Psoas muscle (tissue), 8 donors: ENCODE measurements around the gene MYBL2. TPM values are rescaled to one million over a fixed set of nuclear protein-coding genes. Genes with fewer than 3 reads are reported as not detected.

Experiments used
- ATAC-seq, 4 donors: fragments of 200-7000 bp; cut with Tn5 transposase; one replicate each; pipeline ENCODE4 v1.9.1; 2020; ENCODE audit warnings: moderate library complexity in 3 of 4, mild to moderate bottlenecking in 2 of 4
- DNase-seq, 2 donors: peaks; one replicate each; pipeline ENCODE4 v3.0.0-alpha.2; 2020
- H3K27ac ChIP-seq: fragments of 200-600 bp; one replicate; pipeline ENCODE4 v1.8.0; 2022
- H3K27me3 ChIP-seq, 3 donors: fragments of 200-600 bp in 1 of 3; one replicate each; pipeline versions ENCODE4 v1.6.1 to v1.8.0; 2013 to 2022; ENCODE audit warnings: low read length in 2 of 3, mild to moderate bottlenecking in 2 of 3, moderate library complexity in 1 of 3; ENCODE audit not compliant: insufficient read depth in 3 of 3
- H3K36me3 ChIP-seq, 2 donors: fragments of 200-600 bp in 1 of 2; one replicate each; pipeline versions ENCODE4 v1.6.1 to v1.8.0; 2013 to 2022; ENCODE audit warnings: low read depth in 1 of 2, mild to moderate bottlenecking in 1 of 2, moderate library complexity in 1 of 2; ENCODE audit not compliant: insufficient read depth in 1 of 2
- H3K4me1 ChIP-seq: fragments of 200-600 bp; one replicate; pipeline ENCODE4 v1.8.0; 2022
- H3K4me3 ChIP-seq: fragments of 200-600 bp; one replicate; pipeline ENCODE4 v1.8.0; 2022; ENCODE audit warnings: mild to moderate bottlenecking
- H3K9me3 ChIP-seq: fragments of 200-600 bp; one replicate; pipeline ENCODE4 v1.8.0; 2022
- WGBS, 3 donors: extraction: QIAGEN DNeasy Blood & Tissue Kit; methylation state at CpG; one replicate each; pipeline versions ENCODE4 v1.1.6 to v1.1.7; 2013; 5-methylcytosine and 5-hydroxymethylcytosine counted together
- intact Hi-C, 2 donors: fragments of 100-400 bp; cut with DNase I; formaldehyde crosslinking; loops; one replicate each; pipeline versions ENCODE4 v1.11.0 to v1.14.2; 2022
- polyA plus RNA-seq, 3 donors: library from polyadenylated mRNA; stranded (reverse); fragments of 200-250 nt; gene quantifications; one replicate each; pipeline ENCODE4 v1.2.3, GENCODE V29; 2013
- total RNA-seq, 4 donors: library from RNA; stranded (reverse); fragmentation: NEBNext Ultra II Directional in 2 of 4; extraction: Animal tissue kit (Norgen Biotek cat#: 25700) in 2 of 4; gene quantifications; one replicate each; pipeline versions ENCODE4 v1.2.1 to v1.2.4, GENCODE V29; 2021 to 2023
- TF ChIP-seq, protein P1 (sequence below): fragments of 200-600 bp; IDR thresholded peaks from one replicate; pipeline ENCODE4 v1.8.0; 2022; ENCODE audit warnings: antibody characterized with exemption
- donor health status: healthy with polysubstance abuse.
- donor health status: DM: no; HTN: no; CAD: no; lungs with moderate emphysema.
- donor health status: Bipolar disorder and iron deficiency.
- donor health status: healthy.
- donor health status: DM: yes; HTN: yes; CAD: no.
- donor health status: DM: no; HTN: no; CAD: no.
- donor health status: DM: no; HTN: no; CAD: no.
- donor health status: DM: yes; HTN: yes; CAD: no.

MYBL2 gene
- total and polyA plus RNA-seq, 7 donors: 0.05 to 0.17 (median 0.10) TPM; not detected in 4

DNA sequence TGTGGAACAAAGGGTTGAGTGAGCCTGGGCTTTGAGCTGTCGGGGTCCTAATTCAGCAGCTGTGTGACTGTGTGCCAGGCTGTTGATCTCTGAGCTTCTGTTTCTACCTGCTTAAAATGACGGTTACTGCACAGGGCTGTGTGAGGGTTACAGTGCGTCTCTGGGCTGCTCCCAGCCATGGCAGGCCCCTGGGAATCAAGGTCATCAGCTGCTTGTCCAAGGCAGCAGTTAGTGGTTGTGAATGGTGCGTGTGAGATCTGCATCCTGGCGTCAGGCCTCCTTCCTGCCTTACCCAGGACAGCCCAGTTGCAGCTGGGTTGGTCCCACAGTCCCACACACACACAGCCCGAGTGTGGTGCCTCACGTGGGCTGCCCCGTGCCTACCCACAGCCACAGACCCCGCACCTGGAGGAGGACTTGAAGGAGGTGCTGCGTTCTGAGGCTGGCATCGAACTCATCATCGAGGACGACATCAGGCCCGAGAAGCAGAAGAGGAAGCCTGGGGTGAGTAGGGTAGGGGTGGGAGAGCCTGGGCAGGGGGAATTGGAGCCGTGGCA, 44.3 kb downstream of the MYBL2 start:
- DNase-seq (no peak), ATAC-seq (no peak)
- H3K4me1 ChIP-seq: no peaks in the 10 kb centered on the region
- TF ChIP-seq, protein P1, sequence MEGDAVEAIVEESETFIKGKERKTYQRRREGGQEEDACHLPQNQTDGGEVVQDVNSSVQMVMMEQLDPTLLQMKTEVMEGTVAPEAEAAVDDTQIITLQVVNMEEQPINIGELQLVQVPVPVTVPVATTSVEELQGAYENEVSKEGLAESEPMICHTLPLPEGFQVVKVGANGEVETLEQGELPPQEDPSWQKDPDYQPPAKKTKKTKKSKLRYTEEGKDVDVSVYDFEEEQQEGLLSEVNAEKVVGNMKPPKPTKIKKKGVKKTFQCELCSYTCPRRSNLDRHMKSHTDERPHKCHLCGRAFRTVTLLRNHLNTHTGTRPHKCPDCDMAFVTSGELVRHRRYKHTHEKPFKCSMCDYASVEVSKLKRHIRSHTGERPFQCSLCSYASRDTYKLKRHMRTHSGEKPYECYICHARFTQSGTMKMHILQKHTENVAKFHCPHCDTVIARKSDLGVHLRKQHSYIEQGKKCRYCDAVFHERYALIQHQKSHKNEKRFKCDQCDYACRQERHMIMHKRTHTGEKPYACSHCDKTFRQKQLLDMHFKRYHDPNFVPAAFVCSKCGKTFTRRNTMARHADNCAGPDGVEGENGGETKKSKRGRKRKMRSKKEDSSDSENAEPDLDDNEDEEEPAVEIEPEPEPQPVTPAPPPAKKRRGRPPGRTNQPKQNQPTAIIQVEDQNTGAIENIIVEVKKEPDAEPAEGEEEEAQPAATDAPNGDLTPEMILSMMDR: no peak
- WGBS, 3 donors: 89 to 93% (median 91%) methylated on average over 15 of the region's 15 CpGs
- H3K27me3 ChIP-seq: no peaks in the 10 kb centered on the region
- no peak overlapping the region for H3K27ac ChIP-seq
- no peaks in the 10 kb centered on the region for H3K9me3 ChIP-seq
- intact Hi-C loops: no loop called here
- no peaks in the 10 kb centered on the region for H3K36me3 ChIP-seq
- H3K4me3 ChIP-seq: no peak overlapping the region

DNA sequence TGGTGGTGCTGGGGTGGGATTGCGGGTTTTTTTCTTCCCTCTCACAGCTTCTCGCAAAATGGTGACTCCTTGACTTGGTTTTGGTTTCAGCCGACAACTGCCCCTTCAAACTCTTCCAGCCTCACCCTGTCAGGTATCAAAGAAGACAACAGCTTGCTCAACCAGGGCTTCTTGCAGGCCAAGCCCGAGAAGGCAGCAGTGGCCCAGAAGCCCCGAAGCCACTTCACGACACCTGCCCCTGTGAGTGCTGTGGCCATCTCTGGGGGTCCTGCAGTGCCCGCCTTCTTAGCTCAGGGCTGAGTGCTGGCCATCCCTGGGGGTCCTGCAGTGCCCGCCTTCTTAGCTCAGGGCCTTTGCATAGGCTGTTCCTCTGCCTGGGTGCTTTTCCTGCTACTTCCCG, 48.1 kb downstream of the MYBL2 start:
- Histone ChIP-seq H3K36me3 (no peaks in the 10 kb centered on the region), H3K27me3 (peaks cover 0 to 2% (median 0%) of the 10 kb centered on the region in 3 donors), H3K27ac (no peak overlapping the region), H3K4me3 (no peak overlapping the region), H3K9me3 (no peaks in the 10 kb centered on the region), H3K4me1 (no peaks in the 10 kb centered on the region)
- intact Hi-C loops: no loop called here
- 98% methylated on average over 9 of the region's 9 CpGs for WGBS, 3 donors
- DNase-seq (no peak), ATAC-seq (no peak)
- TF ChIP-seq, protein P1: no peak

DNA sequence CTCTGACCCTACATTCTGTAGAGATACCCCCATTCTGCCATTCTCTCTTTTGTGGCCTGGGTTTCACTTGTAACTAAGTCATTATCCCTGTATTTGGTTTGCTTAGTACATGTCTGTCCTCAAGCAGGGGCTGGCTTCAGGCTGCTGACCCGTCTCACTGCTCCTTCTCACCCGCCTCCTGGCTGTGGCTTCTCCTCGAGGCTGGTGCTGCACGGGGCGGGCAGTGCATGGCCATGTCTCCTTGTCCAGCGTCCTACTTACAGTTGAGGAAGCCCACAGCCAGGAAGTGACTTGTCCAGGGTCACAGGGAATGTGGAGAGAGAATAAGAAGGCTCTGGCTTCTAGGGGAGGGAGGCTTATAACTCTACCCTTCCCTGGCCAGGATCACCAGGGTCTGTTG, 48.6 kb downstream of the MYBL2 start:
- DNase-seq: no peak
- TF ChIP-seq, protein P1: no peak
- no peak overlapping the region for H3K27ac ChIP-seq
- peaks cover 0 to 2% (median 0%) of the 10 kb centered on the region in 3 donors for H3K27me3 ChIP-seq
- H3K4me1 ChIP-seq: no peaks in the 10 kb centered on the region
- no peak for ATAC-seq
- intact Hi-C loops: no loop called here
- no peak overlapping the region for H3K4me3 ChIP-seq
- H3K36me3 ChIP-seq: no peaks in the 10 kb centered on the region
- H3K9me3 ChIP-seq: no peaks in the 10 kb centered on the region
- WGBS, 3 donors: 91 to 95% (median 91%) methylated on average over 6 of the region's 6 CpGs

DNA sequence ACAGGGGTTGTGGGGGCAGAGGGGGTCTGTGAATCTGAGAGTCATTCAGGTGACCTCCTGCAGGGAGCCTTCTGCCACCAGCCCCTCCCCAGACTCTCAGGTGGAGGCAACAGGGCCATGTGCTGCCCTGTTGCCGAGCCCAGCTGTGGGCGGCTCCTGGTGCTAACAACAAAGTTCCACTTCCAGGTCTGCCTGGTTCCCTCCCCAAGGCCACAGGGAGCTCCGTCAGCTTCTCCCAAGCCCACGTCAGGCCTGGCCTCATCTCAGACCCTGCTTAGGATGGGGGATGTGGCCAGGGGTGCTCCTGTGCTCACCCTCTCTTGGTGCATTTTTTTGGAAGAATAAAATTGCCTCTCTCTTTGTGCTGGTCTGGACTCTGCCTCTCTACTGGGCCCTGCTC, 49.2 kb downstream of the MYBL2 start:
- no peak for ATAC-seq
- intact Hi-C loops: no loop called here
- 94 to 100% (median 97%) methylated on average over 3 to 4 of the region's 4 CpGs for WGBS, 3 donors

More for the DNA sequence above, 49.2 kb downstream of the MYBL2 start:
- Histone ChIP-seq H3K36me3 (no peaks in the 10 kb centered on the region), H3K27me3 (peaks cover 0 to 2% (median 0%) of the 10 kb centered on the region in 3 donors), H3K4me1 (no peaks in the 10 kb centered on the region), H3K27ac (no peak overlapping the region), H3K4me3 (no peak overlapping the region), H3K9me3 (no peaks in the 10 kb centered on the region)
- TF ChIP-seq, protein P1: no peak
- DNase-seq: no peak
